ENCODE measurements around the gene COX6A2. TPM values are rescaled to one million over a fixed set of nuclear protein-coding genes. Genes with fewer than 3 reads are reported as not detected.

Gene COX6A2
- total RNA-seq, 1 experiment from 2014 or later: not detected

GRCh38 chr16:31411024-31411844 lies 16.9 kb downstream of the COX6A2 start:
- WGBS (ENCODE audit: extremely low coverage, insufficient read length, low lambda C conversion rate): no CpG with 5 or more reads among the region's 22 CpGs
- Histone ChIP-seq H4K8ac (replicated peaks; ENCODE audit: insufficient read length, low read depth, low read length) (no peak overlapping the region), H3T11ph (ENCODE audit: low read length) (no peak overlapping the region), H3K23ac (ENCODE audit: insufficient read length, low read depth, low read length) (no peak overlapping the region), H2BK120ac (ENCODE audit: low read depth, low read length, poor library complexity, severe bottlenecking) (no peak overlapping the region), H2BK20ac (ENCODE audit: low read depth, low read length, poor library complexity, severe bottlenecking) (no peak overlapping the region), H3K4ac (ENCODE audit: low read depth, low read length) (no peak overlapping the region), H3K56ac (ENCODE audit: insufficient read length, low read depth, low read length) (no peak overlapping the region), H3K27ac (ENCODE audit: insufficient read length, low read depth, low read length) (no peak overlapping the region), H3K79me1 (ENCODE audit: insufficient read depth, low read depth, low read length, poor library complexity, severe bottlenecking) (no peaks in the 10 kb centered on the region), H2BK15ac (ENCODE audit: low read depth, low read length) (no peak overlapping the region), H3K18ac (ENCODE audit: insufficient read length, low read depth, low read length) (no peak overlapping the region), H3K79me2 (ENCODE audit: insufficient read depth, low read length) (no peaks in the 10 kb centered on the region), H2BK5ac (ENCODE audit: insufficient read length, low read length) (no peak overlapping the region), H3K14ac (ENCODE audit: insufficient read depth, low read length) (no peak overlapping the region), H3K9ac (ENCODE audit: extremely low read depth, insufficient read length, low read length) (no peak overlapping the region), H3K27me3 (ENCODE audit: insufficient read depth, low read length) (no peaks in the 10 kb centered on the region), H2BK12ac (ENCODE audit: insufficient read length, low read depth, low read length) (no peak overlapping the region), H4K5ac (ENCODE audit: insufficient read length, low read depth, low read length) (no peak overlapping the region), H4K20me1 (ENCODE audit: control insufficient read depth, insufficient read depth, insufficient read length) (no peaks in the 10 kb centered on the region), H3K9me3 (ENCODE audit: control insufficient read depth, low read depth, low read length) (no peaks in the 10 kb centered on the region), H2AFZ (ENCODE audit: low read length) (no peak overlapping the region), H4K91ac (ENCODE audit: insufficient read length, low read depth, low read length) (no peak overlapping the region), H2AK5ac (ENCODE audit: insufficient read length, low read length) (no peak overlapping the region), H3K4me2 (ENCODE audit: insufficient read depth, insufficient read length, low read length) (no peak overlapping the region), H3K4me1 (ENCODE audit: insufficient read depth, low read length) (no peaks in the 10 kb centered on the region), H3K23me2 (ENCODE audit: insufficient read length, low read depth, low read length, poor library complexity, severe bottlenecking) (no peaks in the 10 kb centered on the region)
- peaks cover 6% of the 10 kb centered on the region in 2 experiments; a peak in 3 of 4 replicates for H3K4me1 Mint-ChIP-seq
- no peak for DNase-seq
- H3K9me3 Mint-ChIP-seq: peaks cover 0 to 2% of the 10 kb centered on the region in 2 experiments; a peak in 1 of 5 replicates
- no peak for TF ChIP-seq CTCF (conservative IDR thresholded peaks at IDR 0.05)
- H3K27ac Mint-ChIP-seq: no peak overlapping the region
- H3K27me3 Mint-ChIP-seq (ENCODE audit: low read depth): peaks cover 38% of the 10 kb centered on the region
- H3K4me3 Mint-ChIP-seq: no peak overlapping the region
- no peaks in the 10 kb centered on the region for H3K36me3 Mint-ChIP-seq (ENCODE audit: insufficient read depth in 1 of 3, low read depth in 3 of 3)

Measured in H9 (cell line).